Stimulated activated CD8-positive, alpha-beta memory T cell treated with anti-CD3 and anti-CD28 coated beads, Interleukin-2, amount 100 ng/mL, for 1 hour (primary cell): ENCODE results near the gene CTPS1.

ENCODE experiments used
- DNase-seq, 2 donors: peaks; one replicate each; pipeline ENCODE4 v3.0.0-alpha.2; 2020; ENCODE audit warnings: low read depth in 2 of 2

Gene CTPS1

GRCh38 chr1:41023279-41023990 is 43.9 kb downstream of the CTPS1 start:
- no peak for DNase-seq

- no peak for DNase-seq
Measured at GRCh38 chr1:41024953-41025352, 45.5 kb downstream of the CTPS1 start.

- no peak for DNase-seq
Measured at GRCh38 chr1:41025979-41026819, 46.7 kb downstream of the CTPS1 start.

GRCh38 chr1:41028034-41028642 is 48.6 kb downstream of the CTPS1 start:
- DNase-seq: no peak

GRCh38 chr1:41030872-41031616 is 51.5 kb downstream of the CTPS1 start:
- no peak for DNase-seq

- no peak for DNase-seq
Measured at GRCh38 chr1:41032147-41032546, 52.7 kb downstream of the CTPS1 start.

- no peak for DNase-seq
Measured at GRCh38 chr1:41033272-41033671, 53.8 kb downstream of the CTPS1 start.

GRCh38 chr1:41037116-41037903 is 57.8 kb downstream of the CTPS1 start:
- DNase-seq: no peak

GRCh38 chr1:41038110-41038509 is 58.6 kb downstream of the CTPS1 start:
- no peak for DNase-seq

GRCh38 chr1:41041614-41042270 is 62.2 kb downstream of the CTPS1 start:
- no peak for DNase-seq

GRCh38 chr1:41044187-41044586 is 64.7 kb downstream of the CTPS1 start:
- no peak for DNase-seq

GRCh38 chr1:41045740-41046139 is 66.2 kb downstream of the CTPS1 start:
- no peak for DNase-seq

GRCh38 chr1:41046347-41046775 is 66.9 kb downstream of the CTPS1 start:
- DNase-seq: no peak

- DNase-seq: no peak
Measured at GRCh38 chr1:41048540-41048939, 69.0 kb downstream of the CTPS1 start.

- DNase-seq: no peak
Measured at GRCh38 chr1:41051022-41051421, 71.5 kb downstream of the CTPS1 start.

GRCh38 chr1:41053316-41053715 is 73.8 kb downstream of the CTPS1 start:
- DNase-seq: no peak

- DNase-seq: no peak
Measured at GRCh38 chr1:41056907-41057306, 77.4 kb downstream of the CTPS1 start.
